Activated naive CD4-positive, alpha-beta T cell treated with anti-CD3 and anti-CD28 coated beads, Interleukin-2, amount 10 ng/mL, durations not matched to agents 7 days and 5 days (primary cell): ENCODE measurements around the gene PPP1R14D.

Experiments
- CTCF ChIA-PET: fragments of 350-600 bp; sonication (Branson Sonifier 250); formaldehyde crosslinking; loops from one replicate; lab custom pipeline; 2021; ENCODE audit warnings: antibody characterized with exemption; lab: Charles Lee
- DNase-seq: peaks from one replicate; pipeline ENCODE4 v3.0.0-alpha.2; 2020
- H3K27ac Mint-ChIP-seq: one replicate; pipeline ENCODE4 v1.8.0; 2021; ENCODE audit warnings: mild to moderate bottlenecking, moderate library complexity, mixed read lengths
- H3K27me3 Mint-ChIP-seq: one replicate; pipeline ENCODE4 v1.8.0; 2021; ENCODE audit warnings: mild to moderate bottlenecking, mixed read lengths
- H3K36me3 Mint-ChIP-seq: one replicate; pipeline ENCODE4 v1.8.0; 2021; ENCODE audit warnings: mixed read lengths
- H3K4me1 Mint-ChIP-seq: one replicate; pipeline ENCODE4 v1.8.0; 2021; ENCODE audit warnings: mixed read lengths
- H3K4me3 Mint-ChIP-seq: one replicate; pipeline ENCODE4 v1.8.0; 2021; ENCODE audit warnings: mild to moderate bottlenecking, moderate library complexity, mixed read lengths
- H3K9me3 Mint-ChIP-seq: one replicate; pipeline ENCODE4 v1.8.0; 2021; ENCODE audit warnings: mixed read lengths

Gene PPP1R14D

GRCh38 chr15:40796512-40796911 is 32.0 kb downstream of the PPP1R14D start:
- Mint-ChIP-seq H3K9me3 (no peaks in the 10 kb centered on the region), H3K27ac (no peak overlapping the region), H3K36me3 (peaks cover 26% of the 10 kb centered on the region), H3K27me3 (no peaks in the 10 kb centered on the region), H3K4me3 (no peak overlapping the region), H3K4me1 (peaks cover 12% of the 10 kb centered on the region)
- CTCF ChIA-PET = interaction anchor here (1.8 kb wide), 1 partner anchor 12 kb away, joined by 5 read pairs; no protein-coding TSS in a partner anchor
- no peak for DNase-seq

DNA sequence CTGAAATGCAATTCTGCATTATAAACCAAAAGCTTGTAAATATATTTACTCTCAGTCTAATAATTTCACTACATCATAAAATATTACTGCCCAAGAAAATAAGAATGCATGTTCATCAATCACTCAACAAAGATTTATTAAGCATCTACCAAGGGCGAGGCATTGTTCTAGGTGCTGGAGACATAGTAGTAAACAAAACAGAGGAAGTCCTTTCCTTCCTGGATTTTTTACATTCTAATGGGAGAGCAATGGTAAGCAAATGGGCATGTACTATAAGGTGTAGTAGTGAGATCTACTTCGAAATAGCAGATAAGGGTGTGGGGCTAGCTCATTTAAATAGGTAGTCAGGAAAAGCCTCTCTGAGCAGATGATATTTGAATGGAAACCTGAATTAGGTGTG is 32.5 kb downstream of the PPP1R14D start:
- no peaks in the 10 kb centered on the region for H3K9me3 Mint-ChIP-seq

DNA sequence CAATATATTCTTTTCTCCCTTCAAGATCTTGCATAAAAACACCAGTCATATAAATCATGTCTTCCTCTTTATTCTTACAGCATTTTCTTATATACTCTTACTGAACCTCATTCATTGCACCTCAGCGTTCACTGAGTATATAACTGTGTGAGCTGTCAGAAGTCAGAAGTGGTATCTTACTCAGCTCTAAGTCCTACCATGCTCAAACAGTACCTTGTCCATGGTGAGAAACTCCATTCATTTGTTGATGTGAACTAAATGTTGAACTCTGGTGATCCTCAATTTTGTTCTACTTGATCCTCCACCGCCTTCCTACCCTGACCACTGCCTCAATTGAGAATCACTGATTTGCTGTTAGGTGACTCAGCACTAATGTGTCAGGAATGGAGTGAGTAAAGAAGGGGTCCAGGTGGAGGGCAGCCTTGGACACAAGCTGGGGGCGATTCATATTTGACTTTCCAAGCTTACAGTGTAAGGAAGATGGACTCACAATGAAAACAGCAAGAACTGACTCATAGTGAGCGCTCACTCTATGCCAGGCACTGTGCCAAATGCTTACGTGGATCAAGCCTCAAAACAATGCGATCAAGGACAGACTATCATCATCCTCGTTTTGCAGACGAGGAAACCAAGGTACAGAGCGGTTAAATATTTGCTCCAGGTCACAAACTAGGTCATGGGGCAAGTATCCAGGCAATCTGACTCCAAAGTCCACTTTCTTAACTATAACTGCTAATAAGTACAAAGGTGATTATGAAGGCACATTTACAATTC is 35.1 kb downstream of the PPP1R14D start:
- no peak for DNase-seq
- Mint-ChIP-seq H3K9me3 (no peaks in the 10 kb centered on the region), H3K27ac (no peak overlapping the region), H3K4me3 (no peak overlapping the region), H3K27me3 (no peaks in the 10 kb centered on the region), H3K36me3 (peaks cover 12% of the 10 kb centered on the region), H3K4me1 (peaks cover 13% of the 10 kb centered on the region)
- CTCF ChIA-PET = interaction anchor here (0.6 to 1.8 kb wide), 3 partner anchors 10 to 285 kb away, joined by 3 to 6 read pairs (median 3); no protein-coding TSS in a partner anchor

More for the DNA sequence above, 32.5 kb downstream of the PPP1R14D start:
- no peak overlapping the region for H3K27ac Mint-ChIP-seq
- H3K36me3 Mint-ChIP-seq = peaks cover 23% of the 10 kb centered on the region
- CTCF ChIA-PET = interaction anchor here (1.8 kb wide), 1 partner anchor 11 kb away, joined by 5 read pairs; no protein-coding TSS in a partner anchor
- DNase-seq = no peak
- H3K27me3 Mint-ChIP-seq = no peaks in the 10 kb centered on the region
- peaks cover 10% of the 10 kb centered on the region for H3K4me1 Mint-ChIP-seq
- no peak overlapping the region for H3K4me3 Mint-ChIP-seq

- H3K27ac Mint-ChIP-seq = peak overlapping the region; percentile 62
- H3K4me1 Mint-ChIP-seq = peaks cover 18% of the 10 kb centered on the region
- H3K9me3 Mint-ChIP-seq = no peaks in the 10 kb centered on the region
- H3K36me3 Mint-ChIP-seq = peaks cover 8% of the 10 kb centered on the region
- no peaks in the 10 kb centered on the region for H3K27me3 Mint-ChIP-seq
- no peak overlapping the region for H3K4me3 Mint-ChIP-seq
- no peak for DNase-seq
- CTCF ChIA-PET = interaction anchor here (0.8 to 1.8 kb wide), 2 partner anchors 9 to 284 kb away, joined by 3 to 6 read pairs; no protein-coding TSS in a partner anchor
These were observed 36.1 kb downstream of the PPP1R14D start for GRCh38 chr15:40792394-40792793.

GRCh38 chr15:40790718-40791117 is 37.8 kb downstream of the PPP1R14D start:
- no peak for DNase-seq
- Mint-ChIP-seq H3K27me3 (no peaks in the 10 kb centered on the region), H3K9me3 (no peaks in the 10 kb centered on the region), H3K36me3 (peaks cover 10% of the 10 kb centered on the region), H3K4me1 (peaks cover 27% of the 10 kb centered on the region), H3K27ac (no peak overlapping the region), H3K4me3 (no peak overlapping the region)
- CTCF ChIA-PET = interaction anchor here (1.2 kb wide), 1 partner anchor 8 kb away, joined by 6 read pairs; no protein-coding TSS in a partner anchor

GRCh38 chr15:40789999-40790398 is 38.5 kb downstream of the PPP1R14D start:
- no peak overlapping the region for H3K4me3 Mint-ChIP-seq
- DNase-seq = no peak
- H3K27ac Mint-ChIP-seq = no peak overlapping the region
- peaks cover 12% of the 10 kb centered on the region for H3K36me3 Mint-ChIP-seq
- H3K9me3 Mint-ChIP-seq = no peaks in the 10 kb centered on the region
- CTCF ChIA-PET = no interaction called here
- peaks cover 26% of the 10 kb centered on the region for H3K4me1 Mint-ChIP-seq
- H3K27me3 Mint-ChIP-seq = no peaks in the 10 kb centered on the region

DNA sequence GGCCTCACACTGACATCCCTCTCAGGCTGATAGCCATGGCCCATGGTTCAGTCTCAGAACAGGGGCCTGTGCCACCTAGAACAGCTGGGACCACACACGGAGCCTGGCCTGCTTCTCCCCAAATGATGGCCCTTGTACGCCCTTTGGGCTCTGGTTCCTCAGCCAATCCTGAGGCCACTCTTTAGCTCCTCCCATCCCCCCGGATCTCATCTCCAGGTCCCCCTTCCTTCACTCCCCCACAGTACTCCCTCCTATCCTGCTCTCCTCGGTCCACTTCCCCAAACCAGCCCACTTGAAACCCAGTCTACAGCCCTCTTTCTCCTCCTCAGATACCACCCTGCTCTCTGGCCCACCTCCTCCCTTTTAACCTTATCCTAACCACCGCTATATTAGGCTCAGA is 39.4 kb downstream of the PPP1R14D start:
- Mint-ChIP-seq H3K9me3 (no peaks in the 10 kb centered on the region), H3K4me3 (no peak overlapping the region)
- CTCF ChIA-PET = no interaction called here

GRCh38 chr15:40787991-40788390 is 40.5 kb downstream of the PPP1R14D start:
- DNase-seq = no peak
- peaks cover 26% of the 10 kb centered on the region for H3K4me1 Mint-ChIP-seq
- H3K36me3 Mint-ChIP-seq = peaks cover 13% of the 10 kb centered on the region
- CTCF ChIA-PET = interaction anchor here (1.1 to 1.7 kb wide), 3 partner anchors 63 to 104 kb away, joined by 3 read pairs; no protein-coding TSS in a partner anchor
- no peak overlapping the region for H3K4me3 Mint-ChIP-seq
- peak overlapping the region; percentile 64 for H3K27ac Mint-ChIP-seq
- no peaks in the 10 kb centered on the region for H3K27me3 Mint-ChIP-seq
- no peaks in the 10 kb centered on the region for H3K9me3 Mint-ChIP-seq

More for the DNA sequence above, 39.4 kb downstream of the PPP1R14D start:
- Mint-ChIP-seq H3K4me1 (peaks cover 26% of the 10 kb centered on the region), H3K27me3 (no peaks in the 10 kb centered on the region), H3K36me3 (peaks cover 16% of the 10 kb centered on the region), H3K27ac (no peak overlapping the region)
- no peak for DNase-seq

DNA sequence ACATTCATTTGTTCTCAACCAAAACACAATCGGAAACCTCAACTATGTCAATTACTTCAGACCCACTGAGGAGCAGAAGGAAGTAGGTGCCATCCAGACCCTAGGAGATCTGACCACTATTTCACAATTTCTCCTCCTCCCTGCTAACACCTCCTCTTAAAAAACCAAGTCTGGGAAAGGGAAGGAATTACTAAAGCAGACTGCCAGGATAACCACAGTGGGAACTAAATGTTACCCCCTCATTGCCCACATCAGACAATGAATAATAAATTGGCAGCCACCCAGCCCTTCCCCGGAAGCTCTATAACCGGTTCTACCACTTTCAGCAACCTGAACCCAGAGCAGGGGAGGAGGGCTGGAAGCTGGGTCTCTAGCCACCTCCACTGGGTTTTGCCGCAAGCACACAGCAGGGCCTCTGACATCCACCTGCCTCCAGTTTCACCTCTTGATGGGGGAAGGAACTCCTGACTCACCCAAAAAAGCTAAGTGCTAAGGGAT is 41.1 kb downstream of the PPP1R14D start:
- H3K4me3 Mint-ChIP-seq = no peak overlapping the region
- H3K27ac Mint-ChIP-seq = peak overlapping the region; percentile 64
- DNase-seq = peak; percentile 65
- H3K36me3 Mint-ChIP-seq = peaks cover 15% of the 10 kb centered on the region
- H3K27me3 Mint-ChIP-seq = no peaks in the 10 kb centered on the region
- CTCF ChIA-PET = interaction anchor here (1.1 to 1.7 kb wide), 3 partner anchors 62 to 105 kb away, joined by 3 read pairs; no protein-coding TSS in a partner anchor
- H3K9me3 Mint-ChIP-seq = no peaks in the 10 kb centered on the region
- H3K4me1 Mint-ChIP-seq = peaks cover 26% of the 10 kb centered on the region

DNA sequence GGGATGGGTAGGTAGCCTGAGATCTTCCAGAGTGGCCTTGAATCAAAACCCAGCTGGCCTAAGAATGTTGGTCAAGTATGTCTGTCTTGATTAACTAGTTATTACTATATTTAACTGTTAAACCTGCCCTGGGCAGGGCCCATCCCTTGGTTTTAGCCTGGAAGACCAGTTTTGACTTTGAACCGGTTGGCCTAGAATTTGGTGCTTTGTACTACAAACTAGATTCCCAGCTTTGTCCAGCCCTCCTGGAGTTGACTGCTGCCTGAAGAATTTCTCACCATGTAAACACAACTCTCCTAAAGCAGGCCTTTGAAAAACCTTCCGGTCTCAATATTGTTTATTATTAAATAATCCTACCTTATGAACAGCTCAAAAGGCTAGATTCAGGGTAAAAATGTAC is 42.7 kb downstream of the PPP1R14D start:
- no peak for DNase-seq
- Mint-ChIP-seq H3K9me3 (no peaks in the 10 kb centered on the region), H3K27ac (no peak overlapping the region), H3K4me3 (no peak overlapping the region), H3K27me3 (no peaks in the 10 kb centered on the region), H3K4me1 (peaks cover 26% of the 10 kb centered on the region), H3K36me3 (peaks cover 10% of the 10 kb centered on the region)
- CTCF ChIA-PET = interaction anchor here (0.7 to 2.2 kb wide), 8 partner anchors 11 to 106 kb away, joined by 3 to 6 read pairs (median 4); no protein-coding TSS in a partner anchor

- H3K27me3 Mint-ChIP-seq = no peaks in the 10 kb centered on the region
- no peaks in the 10 kb centered on the region for H3K9me3 Mint-ChIP-seq
- no peak overlapping the region for H3K27ac Mint-ChIP-seq
- DNase-seq = no peak
- no peak overlapping the region for H3K4me3 Mint-ChIP-seq
- peaks cover 10% of the 10 kb centered on the region for H3K36me3 Mint-ChIP-seq
- CTCF ChIA-PET = interaction anchor here (0.6 to 2.2 kb wide), 9 partner anchors 11 to 109 kb away, joined by 3 to 6 read pairs (median 3); partner anchors contain the start of gene VPS18
- H3K4me1 Mint-ChIP-seq = peaks cover 26% of the 10 kb centered on the region
These were observed 43.3 kb downstream of the PPP1R14D start for GRCh38 chr15:40785164-40785563.

DNA sequence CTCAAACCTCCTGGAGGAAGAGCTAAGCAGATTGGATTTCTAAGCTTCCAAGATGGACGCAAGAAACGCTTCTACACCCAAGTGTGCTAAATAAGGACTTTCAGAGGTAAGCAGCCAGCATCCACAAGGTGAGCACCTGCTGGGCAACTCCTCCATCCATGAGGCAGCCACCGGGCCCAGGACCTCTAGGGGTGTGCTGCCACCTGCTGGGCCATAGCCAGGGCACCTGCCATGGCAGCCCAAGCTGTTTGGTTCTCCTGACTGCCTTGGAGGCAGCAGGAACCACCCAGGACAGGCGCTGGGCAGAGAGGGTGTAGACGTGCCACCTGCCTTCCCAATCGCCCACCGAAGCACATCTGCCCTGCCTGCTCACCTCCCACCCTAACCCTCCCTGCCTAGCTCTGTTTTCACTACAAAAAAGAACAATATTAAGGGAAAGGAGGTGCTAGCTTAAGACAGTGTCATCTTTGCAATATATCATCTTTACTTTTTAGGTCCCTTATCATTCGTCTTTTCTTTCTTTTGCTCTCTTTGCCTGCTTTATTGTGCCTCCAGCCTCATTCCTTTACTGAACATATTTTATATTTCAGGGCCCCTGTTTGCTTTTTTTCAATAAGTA is 45.8 kb downstream of the PPP1R14D start:
- CTCF ChIA-PET = interaction anchor here (0.8 to 2.6 kb wide), 33 partner anchors 8 to 283 kb away, joined by 3 to 14 read pairs (median 4); partner anchors contain the start of genes C15orf62, CCDC32, GCHFR and VPS18
- DNase-seq = peak; percentile 87
- Mint-ChIP-seq H3K4me1 (peaks cover 15% of the 10 kb centered on the region), H3K27ac (no peak overlapping the region), H3K4me3 (no peak overlapping the region), H3K27me3 (no peaks in the 10 kb centered on the region), H3K9me3 (no peaks in the 10 kb centered on the region), H3K36me3 (peaks cover 16% of the 10 kb centered on the region)

GRCh38 chr15:40776537-40777141 is 51.9 kb downstream of the PPP1R14D start:
- DNase-seq = peak; percentile 55
- no peaks in the 10 kb centered on the region for H3K27me3 Mint-ChIP-seq
- H3K36me3 Mint-ChIP-seq = peaks cover 30% of the 10 kb centered on the region
- no peak overlapping the region for H3K4me3 Mint-ChIP-seq
- peak overlapping the region; percentile 69 for H3K27ac Mint-ChIP-seq
- H3K9me3 Mint-ChIP-seq = no peaks in the 10 kb centered on the region
- CTCF ChIA-PET = interaction anchor here (0.7 to 1.6 kb wide), 2 partner anchors 83 to 127 kb away, joined by 3 to 4 read pairs; no protein-coding TSS in a partner anchor
- peaks cover 8% of the 10 kb centered on the region for H3K4me1 Mint-ChIP-seq
